Type B pancreatic cell (in vitro differentiated cells): ENCODE results near the gene SYNDIG1. TPM values are rescaled to one million over a fixed set of nuclear protein-coding genes. Genes with fewer than 3 reads are reported as not detected.

Experiments used
- DNase-seq: peaks from one replicate; pipeline ENCODE4 v3.0.0; 2021; ENCODE audit warnings: mixed read lengths; ENCODE audit not compliant: unreplicated experiment; ENCODE audit errors: extremely low spot score
- H3K27ac Mint-ChIP-seq: 2 replicates; pipeline ENCODE4 v1.8.0; 2021; ENCODE audit warnings: mild to moderate bottlenecking, mixed read lengths
- H3K27me3 Mint-ChIP-seq: 2 replicates; pipeline ENCODE4 v1.8.0; 2021; ENCODE audit warnings: mixed read lengths
- H3K36me3 Mint-ChIP-seq: 2 replicates; pipeline ENCODE4 v1.8.0; 2021; ENCODE audit warnings: mixed read lengths
- H3K4me1 Mint-ChIP-seq: one replicate; pipeline ENCODE4 v1.8.0; 2021; ENCODE audit warnings: mixed read lengths; ENCODE audit not compliant: unreplicated experiment
- H3K4me3 Mint-ChIP-seq: 2 replicates; pipeline ENCODE4 v1.8.0; 2021; ENCODE audit warnings: mild to moderate bottlenecking, mixed read lengths
- H3K9me3 Mint-ChIP-seq: 2 replicates; pipeline ENCODE4 v1.8.0; 2021; ENCODE audit warnings: mixed read lengths
- total RNA-seq: library from RNA; stranded (reverse); gene quantifications from 2 replicates; pipeline ENCODE4 v1.2.1, GENCODE V29; 2021; ENCODE audit warnings: low replicate concordance
- TF ChIP-seq, protein P1 (sequence below): fragments of 200-600 bp; sonication (generic); conservative IDR thresholded peaks from 2 replicates; pipeline ENCODE4 v1.5.0; 2021; ENCODE audit warnings: antibody characterized with exemption, mild to moderate bottlenecking

SYNDIG1 gene
- total RNA-seq, 1 donor from 2014 or later: 4.3 TPM

DNA sequence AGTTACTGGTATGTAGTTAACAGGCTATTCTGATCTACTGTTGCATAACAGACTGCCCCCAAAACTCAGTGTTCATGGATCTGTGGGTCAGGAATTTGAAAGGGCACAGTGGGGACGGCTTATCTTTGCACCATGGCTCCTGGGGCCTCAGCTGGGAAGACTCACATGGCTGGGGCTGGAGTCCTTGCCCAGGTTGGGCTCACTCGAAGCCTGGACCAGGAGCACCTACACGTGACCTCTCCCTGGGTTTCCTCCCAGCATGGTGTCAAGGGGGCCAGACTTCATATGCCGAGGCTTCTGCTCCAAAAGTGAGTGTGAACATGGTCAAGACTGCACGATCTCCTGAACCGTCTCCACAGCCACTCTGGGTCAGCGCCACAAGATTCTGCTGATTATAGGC lies 11.7 kb downstream of the SYNDIG1 start:
- no peak for DNase-seq
- TF ChIP-seq, protein P1, sequence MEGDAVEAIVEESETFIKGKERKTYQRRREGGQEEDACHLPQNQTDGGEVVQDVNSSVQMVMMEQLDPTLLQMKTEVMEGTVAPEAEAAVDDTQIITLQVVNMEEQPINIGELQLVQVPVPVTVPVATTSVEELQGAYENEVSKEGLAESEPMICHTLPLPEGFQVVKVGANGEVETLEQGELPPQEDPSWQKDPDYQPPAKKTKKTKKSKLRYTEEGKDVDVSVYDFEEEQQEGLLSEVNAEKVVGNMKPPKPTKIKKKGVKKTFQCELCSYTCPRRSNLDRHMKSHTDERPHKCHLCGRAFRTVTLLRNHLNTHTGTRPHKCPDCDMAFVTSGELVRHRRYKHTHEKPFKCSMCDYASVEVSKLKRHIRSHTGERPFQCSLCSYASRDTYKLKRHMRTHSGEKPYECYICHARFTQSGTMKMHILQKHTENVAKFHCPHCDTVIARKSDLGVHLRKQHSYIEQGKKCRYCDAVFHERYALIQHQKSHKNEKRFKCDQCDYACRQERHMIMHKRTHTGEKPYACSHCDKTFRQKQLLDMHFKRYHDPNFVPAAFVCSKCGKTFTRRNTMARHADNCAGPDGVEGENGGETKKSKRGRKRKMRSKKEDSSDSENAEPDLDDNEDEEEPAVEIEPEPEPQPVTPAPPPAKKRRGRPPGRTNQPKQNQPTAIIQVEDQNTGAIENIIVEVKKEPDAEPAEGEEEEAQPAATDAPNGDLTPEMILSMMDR: no peak

DNA sequence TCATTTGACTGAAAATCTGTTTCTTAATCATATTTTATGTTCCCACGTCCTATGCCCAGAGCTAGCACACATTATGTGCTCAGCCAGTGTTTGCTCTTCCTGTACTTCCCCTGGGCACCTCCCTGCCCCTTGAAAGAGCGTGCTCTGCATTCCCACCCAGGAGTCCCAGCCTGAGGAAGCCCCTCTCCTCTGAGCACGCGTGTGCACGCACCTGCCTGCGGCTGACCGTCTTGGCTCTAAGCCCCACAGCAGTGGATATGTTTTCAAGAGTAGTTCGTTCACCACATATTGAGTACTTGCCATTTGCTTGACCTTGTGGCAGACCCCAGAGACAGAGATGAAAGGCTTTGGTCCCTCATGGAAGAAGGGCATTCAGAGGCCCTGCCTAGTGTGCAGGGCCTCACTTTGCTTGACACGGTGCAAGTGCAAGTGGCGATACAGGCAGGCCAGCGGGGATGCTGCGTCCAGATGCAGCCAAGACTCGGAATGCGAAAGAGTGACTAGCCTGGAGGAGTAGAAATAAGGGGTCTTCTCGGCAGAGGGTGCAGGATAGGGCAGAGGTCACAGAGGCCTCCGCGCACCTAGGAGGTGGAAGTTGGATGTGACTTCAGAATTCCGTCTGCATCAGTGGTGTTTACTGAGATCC lies 14.1 kb downstream of the SYNDIG1 start:
- H3K9me3 Mint-ChIP-seq: no peaks in the 10 kb centered on the region
- no peak overlapping the region for H3K4me3 Mint-ChIP-seq
- TF ChIP-seq, protein P1: no peak
- H3K36me3 Mint-ChIP-seq: no peaks in the 10 kb centered on the region
- peaks cover 5% of the 10 kb centered on the region for H3K4me1 Mint-ChIP-seq
- H3K27me3 Mint-ChIP-seq: peaks cover 5% of the 10 kb centered on the region
- no peak overlapping the region for H3K27ac Mint-ChIP-seq
- DNase-seq: no peak

More for the DNA sequence above, 11.7 kb downstream of the SYNDIG1 start:
- H3K4me1 Mint-ChIP-seq: peaks cover 5% of the 10 kb centered on the region
- H3K27me3 Mint-ChIP-seq: peaks cover 9% of the 10 kb centered on the region
- H3K4me3 Mint-ChIP-seq: no peak overlapping the region
- H3K9me3 Mint-ChIP-seq: no peaks in the 10 kb centered on the region
- H3K27ac Mint-ChIP-seq: no peak overlapping the region
- H3K36me3 Mint-ChIP-seq: no peaks in the 10 kb centered on the region

DNA sequence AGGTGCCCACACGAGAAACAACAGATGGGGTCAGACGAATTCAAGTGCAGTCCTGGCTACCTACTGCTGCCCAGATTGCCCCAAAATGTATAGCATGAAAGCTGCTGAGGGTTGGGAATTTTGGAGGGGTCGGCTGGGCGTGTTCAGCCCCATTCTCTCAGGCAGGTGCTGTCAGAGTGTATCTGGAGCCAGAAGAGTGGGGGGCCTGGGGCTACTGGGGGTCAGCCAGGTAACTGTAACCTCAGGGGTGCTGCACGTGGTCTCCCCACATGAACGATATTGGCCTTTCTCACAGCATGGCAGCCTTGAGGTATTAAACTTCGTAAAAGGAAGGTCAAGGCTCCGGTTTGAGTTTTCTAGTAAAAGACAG lies 14.6 kb downstream of the SYNDIG1 start:
- Mint-ChIP-seq H3K27me3 (peaks cover 5% of the 10 kb centered on the region), H3K27ac (no peak overlapping the region), H3K4me1 (peaks cover 5% of the 10 kb centered on the region), H3K36me3 (no peaks in the 10 kb centered on the region), H3K9me3 (no peaks in the 10 kb centered on the region), H3K4me3 (no peak overlapping the region)
- TF ChIP-seq, protein P1: no peak
- DNase-seq: no peak

DNA sequence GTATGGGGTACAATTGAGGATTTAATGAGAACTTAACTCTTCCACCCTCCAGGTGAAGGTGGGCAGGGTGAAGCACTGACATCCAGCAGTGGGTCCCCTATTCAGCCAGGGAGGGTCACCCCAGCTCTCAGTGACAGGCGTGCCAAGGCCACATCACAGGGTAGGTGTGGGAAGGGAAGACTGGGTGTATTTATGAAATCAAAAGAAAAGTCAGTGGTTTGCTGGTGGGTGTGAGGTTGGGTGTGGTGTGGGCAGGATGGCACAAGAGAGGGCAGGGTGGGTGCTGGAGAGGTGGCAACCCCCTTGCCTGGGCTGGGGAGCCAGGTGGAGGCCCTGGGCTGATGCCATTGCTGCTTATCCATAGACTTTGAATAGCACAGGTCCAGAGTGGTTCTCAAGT lies 16.6 kb downstream of the SYNDIG1 start:
- DNase-seq: no peak
- TF ChIP-seq, protein P1: no peak
- Mint-ChIP-seq H3K36me3 (no peaks in the 10 kb centered on the region), H3K4me3 (no peak overlapping the region), H3K27ac (no peak overlapping the region), H3K27me3 (peaks cover 5% of the 10 kb centered on the region), H3K9me3 (no peaks in the 10 kb centered on the region), H3K4me1 (peaks cover 5% of the 10 kb centered on the region)

DNA sequence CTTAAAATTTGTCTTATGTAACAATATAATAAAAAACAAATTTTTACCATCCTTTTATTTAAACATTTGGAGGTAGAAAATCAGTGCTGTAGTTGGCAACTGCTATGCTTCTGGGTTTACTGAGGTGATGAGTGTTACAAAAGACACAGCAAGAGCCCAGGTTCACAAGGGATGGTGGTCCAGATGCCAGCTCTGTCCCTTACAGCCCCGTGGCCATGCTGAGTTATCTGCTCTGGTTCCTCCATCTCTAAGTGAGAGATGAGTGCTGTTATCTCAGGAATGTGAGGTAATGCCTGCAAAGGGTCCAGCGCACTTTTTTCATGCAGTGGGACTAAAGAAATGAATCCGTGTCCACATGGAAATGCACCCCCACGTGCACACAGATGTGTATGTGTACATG lies 17.8 kb downstream of the SYNDIG1 start:
- no peak overlapping the region for H3K4me3 Mint-ChIP-seq
- H3K9me3 Mint-ChIP-seq: no peaks in the 10 kb centered on the region
- no peak for DNase-seq
- no peak overlapping the region for H3K27ac Mint-ChIP-seq
- TF ChIP-seq, protein P1: no peak
- H3K27me3 Mint-ChIP-seq: peaks cover 5% of the 10 kb centered on the region
- no peaks in the 10 kb centered on the region for H3K36me3 Mint-ChIP-seq
- H3K4me1 Mint-ChIP-seq: peaks cover 5% of the 10 kb centered on the region
